Neural progenitor cell (in vitro differentiated cells): ENCODE results near the gene TSPAN11. TPM values are rescaled to one million over a fixed set of nuclear protein-coding genes. Genes with fewer than 3 reads are reported as not detected.
"Not testable (repeated sequence)": the region's sequence is repeated elsewhere in the genome, so short reads cannot be mapped to it uniquely, and the experiment has no call there.

ENCODE experiments used
- DNase-seq: peaks from one replicate; pipeline ENCODE4 v3.0.0-alpha.2; 2016; ENCODE audit warnings: low spot score
- H2AFZ ChIP-seq: fragments of 200-600 bp; sonication (generic); replicated peaks from 2 replicates; pipeline ENCODE4 v1.6.1; 2016; ENCODE audit warnings: antibody characterized with exemption
- H3F3A ChIP-seq: fragments of 200-600 bp; sonication (generic); 2 replicates; pipeline ENCODE4 v1.6.1; 2016; ENCODE audit warnings: antibody characterized with exemption, low read depth
- H3K27ac ChIP-seq: fragments of 200-600 bp; sonication (generic); 2 replicates; pipeline ENCODE4 v1.5.1; 2016; ENCODE audit warnings: mild to moderate bottlenecking
- H3K27me3 ChIP-seq: fragments of 200-600 bp; sonication (generic); 2 replicates; pipeline ENCODE4 v1.6.1; 2016; ENCODE audit warnings: mild to moderate bottlenecking, moderate library complexity
- H3K36me3 ChIP-seq: fragments of 200-600 bp; sonication (generic); 2 replicates; pipeline ENCODE4 v1.5.1; 2016
- H3K4me1 ChIP-seq: fragments of 200-600 bp; sonication (generic); 2 replicates; pipeline ENCODE4 v1.6.1; 2016; ENCODE audit warnings: mixed run types
- H3K4me2 ChIP-seq: fragments of 200-600 bp; sonication (generic); 2 replicates; pipeline ENCODE4 v1.6.1; 2016
- H3K4me3 ChIP-seq: fragments of 200-600 bp; sonication (generic); 2 replicates; pipeline ENCODE4 v1.5.1; 2016
- H3K79me2 ChIP-seq: fragments of 200-600 bp; sonication (generic); 2 replicates; pipeline ENCODE4 v1.6.1; 2016; ENCODE audit warnings: low read depth
- H3K9ac ChIP-seq: fragments of 200-600 bp; sonication (generic); 2 replicates; pipeline ENCODE4 v1.6.1; 2016
- H3K9me3 ChIP-seq: fragments of 200-600 bp; sonication (generic); 2 replicates; pipeline ENCODE4 v1.5.1; 2016; ENCODE audit warnings: low read depth
- H4K20me1 ChIP-seq: fragments of 200-600 bp; sonication (generic); 2 replicates; pipeline ENCODE4 v1.6.1; 2016; ENCODE audit warnings: low read depth
- H3K27ac Mint-ChIP-seq: 3 replicates; pipeline ENCODE4 v1.8.0; 2021; ENCODE audit warnings: mixed read lengths
- H3K27me3 Mint-ChIP-seq: 2 replicates; pipeline ENCODE4 v1.8.0; 2022; ENCODE audit warnings: low read depth, mild to moderate bottlenecking, inconsistent platforms, moderate library complexity, mixed read lengths; ENCODE audit not compliant: insufficient read depth
- H3K36me3 Mint-ChIP-seq: 3 replicates; pipeline ENCODE4 v1.8.0; 2021; ENCODE audit warnings: mixed read lengths
- H3K4me1 Mint-ChIP-seq: 3 replicates; pipeline ENCODE4 v1.8.0; 2021; ENCODE audit warnings: mixed read lengths
- H3K4me3 Mint-ChIP-seq: 3 replicates; pipeline ENCODE4 v1.8.0; 2021; ENCODE audit warnings: mild to moderate bottlenecking, moderate library complexity, mixed read lengths
- H3K9me3 Mint-ChIP-seq: 3 replicates; pipeline ENCODE4 v1.8.0; 2020; ENCODE audit warnings: mixed read lengths
- EZH2 ChIP-seq: fragments of 200-600 bp; sonication (generic); IDR thresholded peaks from 2 replicates; pipeline ENCODE4 v1.6.1; 2017; ENCODE audit warnings: antibody characterized with exemption, mild to moderate bottlenecking, moderate library complexity
- EZH2phosphoT487 ChIP-seq: fragments of 200-600 bp; sonication (generic); IDR thresholded peaks from 2 replicates; pipeline ENCODE4 v1.6.1; 2017; ENCODE audit warnings: antibody characterized with exemption
- total RNA-seq: library from RNA; depleted of rRNA; stranded (reverse); fragments of >200 nt; gene quantifications from 2 replicates; pipeline ENCODE4 v1.2.3, GENCODE V29; 2015; ENCODE audit warnings: low replicate concordance
- TF ChIP-seq, protein P1 (sequence below): fragments of 200-600 bp; sonication (generic); IDR thresholded peaks from 2 replicates; pipeline ENCODE4 v1.5.1; 2017; ENCODE audit warnings: antibody characterized with exemption, mild to moderate bottlenecking

TSPAN11 gene
- total RNA-seq, 1 donor from 2014 or later: 7.4 TPM

GRCh38 chr12:30885321-30885720, 41.2 kb upstream of the TSPAN11 start:
- Histone ChIP-seq H3K79me2 (no peaks in the 10 kb centered on the region), H3K9ac (no peak overlapping the region), H3F3A (no peaks in the 10 kb centered on the region), H3K27me3 (no peaks in the 10 kb centered on the region), H3K4me1 (no peaks in the 10 kb centered on the region), H3K9me3 (peaks cover 7% of the 10 kb centered on the region), H3K4me2 (no peak overlapping the region), H3K4me3 (no peak overlapping the region), H3K27ac (no peak overlapping the region), H3K36me3 (no peaks in the 10 kb centered on the region), H2AFZ (no peak overlapping the region), H4K20me1 (no peaks in the 10 kb centered on the region)
- Mint-ChIP-seq H3K27me3 (peaks cover 2% of the 10 kb centered on the region), H3K4me3 (no peak overlapping the region), H3K4me1 (no peaks in the 10 kb centered on the region), H3K9me3 (peaks cover 24% of the 10 kb centered on the region), H3K36me3 (no peaks in the 10 kb centered on the region), H3K27ac (no peak overlapping the region)
- TF ChIP-seq, protein P1, sequence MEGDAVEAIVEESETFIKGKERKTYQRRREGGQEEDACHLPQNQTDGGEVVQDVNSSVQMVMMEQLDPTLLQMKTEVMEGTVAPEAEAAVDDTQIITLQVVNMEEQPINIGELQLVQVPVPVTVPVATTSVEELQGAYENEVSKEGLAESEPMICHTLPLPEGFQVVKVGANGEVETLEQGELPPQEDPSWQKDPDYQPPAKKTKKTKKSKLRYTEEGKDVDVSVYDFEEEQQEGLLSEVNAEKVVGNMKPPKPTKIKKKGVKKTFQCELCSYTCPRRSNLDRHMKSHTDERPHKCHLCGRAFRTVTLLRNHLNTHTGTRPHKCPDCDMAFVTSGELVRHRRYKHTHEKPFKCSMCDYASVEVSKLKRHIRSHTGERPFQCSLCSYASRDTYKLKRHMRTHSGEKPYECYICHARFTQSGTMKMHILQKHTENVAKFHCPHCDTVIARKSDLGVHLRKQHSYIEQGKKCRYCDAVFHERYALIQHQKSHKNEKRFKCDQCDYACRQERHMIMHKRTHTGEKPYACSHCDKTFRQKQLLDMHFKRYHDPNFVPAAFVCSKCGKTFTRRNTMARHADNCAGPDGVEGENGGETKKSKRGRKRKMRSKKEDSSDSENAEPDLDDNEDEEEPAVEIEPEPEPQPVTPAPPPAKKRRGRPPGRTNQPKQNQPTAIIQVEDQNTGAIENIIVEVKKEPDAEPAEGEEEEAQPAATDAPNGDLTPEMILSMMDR: no peak
- TF ChIP-seq EZH2phosphoT487 (no peak), EZH2 (no peak)
- no peak for DNase-seq

DNA sequence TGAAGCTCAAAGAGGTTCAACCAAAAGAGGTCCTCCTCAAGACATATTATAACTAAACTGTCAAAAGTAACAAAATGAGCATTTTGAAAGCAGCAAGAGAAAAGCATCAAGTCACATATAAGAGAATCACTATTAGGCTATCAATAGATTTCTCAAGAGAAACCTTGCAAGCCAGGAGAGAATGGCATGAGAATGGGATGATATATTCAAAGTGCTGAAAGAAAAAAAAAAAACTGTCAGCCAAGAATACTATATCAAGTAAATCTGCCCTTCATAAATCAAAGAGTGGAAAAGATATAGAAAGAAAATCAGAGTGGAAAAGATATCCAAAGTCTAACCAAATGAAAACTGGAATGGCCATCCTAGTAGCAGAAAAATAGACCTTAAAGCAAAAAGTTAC, 39.3 kb upstream of the TSPAN11 start:
- Histone ChIP-seq H3K4me1 (no peaks in the 10 kb centered on the region), H3K27me3 (no peaks in the 10 kb centered on the region), H3K4me2 (no peak overlapping the region), H3K9ac (no peak overlapping the region), H3K36me3 (no peaks in the 10 kb centered on the region), H3K27ac (no peak overlapping the region), H2AFZ (no peak overlapping the region), H3F3A (no peaks in the 10 kb centered on the region), H3K4me3 (no peak overlapping the region), H4K20me1 (no peaks in the 10 kb centered on the region), H3K79me2 (no peaks in the 10 kb centered on the region), H3K9me3 (peaks cover 7% of the 10 kb centered on the region)
- Mint-ChIP-seq H3K4me3 (no peak overlapping the region), H3K27ac (no peak overlapping the region), H3K36me3 (no peaks in the 10 kb centered on the region), H3K4me1 (no peaks in the 10 kb centered on the region), H3K27me3 (peaks cover 4% of the 10 kb centered on the region), H3K9me3 (peaks cover 32% of the 10 kb centered on the region)
- TF ChIP-seq EZH2: no peak
- TF ChIP-seq, protein P1: no peak
- TF ChIP-seq EZH2phosphoT487: no peak
- DNase-seq: no peak

- peaks cover 33% of the 10 kb centered on the region for H3K9me3 Mint-ChIP-seq
- H3K36me3 Mint-ChIP-seq: no peaks in the 10 kb centered on the region
- no peaks in the 10 kb centered on the region for H3K4me1 ChIP-seq
- H3K4me2 ChIP-seq: no peak overlapping the region
- no peak overlapping the region for H3K9ac ChIP-seq
- H3K9me3 ChIP-seq: peaks cover 7% of the 10 kb centered on the region
- peaks cover 4% of the 10 kb centered on the region for H3K27me3 Mint-ChIP-seq
- DNase-seq: no peak
- H3K4me3 Mint-ChIP-seq: no peak overlapping the region
- H4K20me1 ChIP-seq: no peaks in the 10 kb centered on the region
- no peak overlapping the region for H3K27ac Mint-ChIP-seq
- H3K27ac ChIP-seq: no peak overlapping the region
- no peaks in the 10 kb centered on the region for H3K79me2 ChIP-seq
- no peak overlapping the region for H2AFZ ChIP-seq
- TF ChIP-seq EZH2: no peak
- TF ChIP-seq, protein P1: no peak
- TF ChIP-seq EZH2phosphoT487: no peak
- H3K36me3 ChIP-seq: no peaks in the 10 kb centered on the region
- no peaks in the 10 kb centered on the region for H3K4me1 Mint-ChIP-seq
- H3K27me3 ChIP-seq: no peaks in the 10 kb centered on the region
- no peaks in the 10 kb centered on the region for H3F3A ChIP-seq
- no peak overlapping the region for H3K4me3 ChIP-seq
These were observed 38.3 kb upstream of the TSPAN11 start for GRCh38 chr12:30888241-30888640.

DNA sequence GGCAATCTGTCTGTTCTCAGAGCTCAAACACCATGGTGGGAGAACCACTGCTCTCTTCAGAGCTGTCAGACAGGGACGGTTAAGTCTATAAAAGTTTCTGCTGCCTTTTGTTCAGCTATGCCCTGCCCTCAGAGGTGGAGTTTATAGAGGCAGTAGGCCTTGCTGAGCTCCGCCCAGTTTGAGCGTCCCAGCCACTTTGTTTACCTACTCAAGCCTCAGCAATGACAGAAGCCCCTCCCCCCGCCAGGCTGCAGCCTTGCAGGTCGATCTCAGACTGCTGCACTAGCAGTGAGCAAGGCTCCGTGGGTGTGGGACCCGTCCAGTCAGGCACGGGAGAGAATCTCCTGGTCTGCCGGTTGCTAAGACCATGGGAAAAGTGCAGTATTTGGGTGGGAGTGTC, 32.0 kb upstream of the TSPAN11 start:
- H3K27ac Mint-ChIP-seq, H3K9me3 ChIP-seq, H3K27me3 ChIP-seq, H3K27ac ChIP-seq, H3K79me2 ChIP-seq, H3K4me1 Mint-ChIP-seq, H3K9ac ChIP-seq, H3K4me2 ChIP-seq, H3F3A ChIP-seq, H3K4me3 ChIP-seq, H3K36me3 Mint-ChIP-seq, H3K36me3 ChIP-seq, H3K4me1 ChIP-seq, H3K27me3 Mint-ChIP-seq, H3K4me3 Mint-ChIP-seq, H4K20me1 ChIP-seq: not testable (repeated sequence)
- peak overlapping the region; percentile 26 for H2AFZ ChIP-seq
- H3K9me3 Mint-ChIP-seq: peaks cover 13% of the 10 kb centered on the region
- DNase-seq: peak; percentile 48
